GM19455 (cell line): ENCODE measurements around the gene LSAMP.

Source experiments
- ATAC-seq: cut with Tn5 transposase; IDR thresholded peaks from one replicate; pipeline ENCODE4 v1.9.1; 2021; ENCODE audit not compliant: unreplicated experiment

The LSAMP gene

DNA sequence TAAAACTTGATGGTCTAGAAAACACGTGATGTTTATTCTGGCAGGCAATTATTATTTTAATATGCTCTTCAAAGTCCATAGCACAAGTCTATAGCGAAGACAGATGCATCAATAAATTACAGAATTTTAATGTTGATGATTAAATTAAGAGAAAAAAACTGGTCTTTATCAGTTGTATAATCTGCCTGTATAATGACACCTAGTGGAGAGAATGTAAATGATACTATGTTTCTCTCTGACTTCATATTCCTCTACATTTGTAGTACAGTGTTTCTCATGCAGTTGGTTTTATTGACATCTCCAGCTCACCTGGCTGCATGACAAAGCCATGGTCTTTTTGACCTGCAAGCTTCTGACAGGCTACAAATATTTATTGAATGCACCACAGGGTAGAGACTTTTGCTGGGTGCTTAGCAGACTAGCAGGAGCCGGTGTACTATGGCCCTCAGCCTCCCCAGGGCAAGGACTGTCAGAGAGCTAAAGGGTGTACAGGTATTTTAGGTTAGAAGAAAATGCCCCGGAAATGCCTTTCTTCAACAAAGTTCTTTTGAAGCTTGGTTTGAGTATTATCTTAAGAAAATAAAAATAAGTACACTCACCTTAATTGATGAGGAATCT, 532.1 kb downstream of the LSAMP start:
- ATAC-seq: no peak

DNA sequence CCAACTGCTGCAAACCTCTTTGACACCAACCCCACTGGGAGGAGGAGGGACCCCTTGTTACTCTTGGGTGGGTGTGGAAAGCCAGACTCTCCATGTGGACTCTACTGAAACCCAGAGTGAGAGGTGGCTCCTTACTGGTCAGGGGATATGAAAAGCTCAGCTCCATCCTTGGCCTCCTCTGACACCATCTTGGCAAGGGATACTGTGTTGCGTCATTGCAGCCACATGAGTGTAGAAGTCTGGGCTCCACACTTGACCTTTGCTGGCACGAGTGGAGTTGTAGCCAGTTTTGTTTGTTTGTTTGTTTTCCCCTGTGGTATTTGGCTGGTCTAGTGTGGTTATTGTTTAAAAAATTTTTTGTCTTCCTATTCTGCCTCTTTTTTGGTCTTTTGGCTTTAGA, 532.9 kb downstream of the LSAMP start:
- ATAC-seq: no peak

DNA sequence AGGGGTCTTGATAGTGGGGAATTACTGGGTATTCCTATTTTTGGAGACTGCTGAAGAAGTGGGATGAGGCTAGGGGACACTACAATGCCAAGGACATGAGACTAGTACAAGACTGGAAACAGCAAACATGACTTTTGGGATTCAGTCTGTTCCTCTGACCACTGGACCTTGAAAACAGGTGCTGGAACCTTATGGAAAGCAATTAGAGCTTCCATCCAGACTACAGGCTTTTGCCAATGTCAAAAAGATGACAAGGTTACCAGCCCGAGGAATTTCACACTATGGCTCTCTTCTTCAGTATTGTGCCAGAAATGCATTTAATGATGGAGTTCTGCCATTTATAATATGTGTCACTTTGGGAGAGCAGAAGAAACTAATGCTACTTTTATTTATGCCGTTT, 539.4 kb downstream of the LSAMP start:
- ATAC-seq: no peak

DNA sequence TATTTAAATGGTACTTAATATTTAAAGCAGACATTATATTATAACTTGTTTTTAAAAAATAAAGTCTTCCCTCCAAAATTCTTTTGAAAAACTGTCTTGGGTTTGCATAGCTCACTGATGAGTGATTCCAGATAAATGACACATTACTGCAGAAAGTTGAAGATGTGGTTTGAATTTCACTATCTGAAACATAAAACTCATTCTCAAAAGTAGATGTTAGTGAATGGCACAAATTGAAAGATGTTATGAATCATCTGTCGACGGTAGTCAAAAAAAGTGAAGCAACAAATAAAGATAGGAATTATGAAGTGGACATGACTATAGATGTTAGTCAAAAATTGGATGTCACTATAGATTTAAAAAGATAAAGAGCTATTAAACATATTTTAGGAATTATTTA, 541.4 kb downstream of the LSAMP start:
- no peak for ATAC-seq

DNA sequence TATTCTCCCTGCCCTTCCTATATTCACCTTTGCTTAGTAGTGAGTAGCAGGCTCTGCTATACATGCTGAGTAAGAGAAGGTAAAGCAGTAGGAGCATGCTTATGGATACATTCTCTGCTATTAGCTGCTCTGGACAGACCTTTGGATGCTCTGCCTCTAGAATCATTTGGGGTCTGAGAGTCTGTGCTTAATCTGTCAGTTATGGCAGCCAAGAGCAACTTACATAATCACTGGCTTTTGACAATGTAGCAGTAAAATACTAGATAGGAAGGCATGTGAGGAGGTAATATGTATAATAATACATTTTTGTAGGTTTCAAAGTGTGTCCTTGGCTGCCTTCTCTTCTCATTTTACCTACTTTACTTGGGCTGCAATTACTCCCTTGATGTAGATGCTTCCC, 544.3 kb downstream of the LSAMP start:
- no peak for ATAC-seq

DNA sequence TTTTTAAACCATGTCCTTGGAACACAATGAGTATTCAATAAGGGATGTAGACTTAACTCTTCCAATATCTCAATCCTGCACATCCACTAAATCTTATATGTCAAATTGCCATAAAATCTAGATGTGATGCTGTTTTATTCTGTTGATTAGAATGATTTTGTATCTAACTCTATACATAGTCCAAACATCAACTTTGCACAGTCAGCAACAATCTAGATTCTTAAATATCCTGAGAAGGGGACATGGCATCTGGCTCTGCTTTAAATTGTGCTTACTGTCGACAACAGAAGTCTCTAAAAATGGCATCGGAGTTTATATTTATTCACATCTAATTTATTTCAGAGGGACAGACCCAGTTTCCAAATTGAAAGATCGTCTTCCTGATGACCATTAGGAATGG, 545.8 kb downstream of the LSAMP start:
- ATAC-seq: no peak

DNA sequence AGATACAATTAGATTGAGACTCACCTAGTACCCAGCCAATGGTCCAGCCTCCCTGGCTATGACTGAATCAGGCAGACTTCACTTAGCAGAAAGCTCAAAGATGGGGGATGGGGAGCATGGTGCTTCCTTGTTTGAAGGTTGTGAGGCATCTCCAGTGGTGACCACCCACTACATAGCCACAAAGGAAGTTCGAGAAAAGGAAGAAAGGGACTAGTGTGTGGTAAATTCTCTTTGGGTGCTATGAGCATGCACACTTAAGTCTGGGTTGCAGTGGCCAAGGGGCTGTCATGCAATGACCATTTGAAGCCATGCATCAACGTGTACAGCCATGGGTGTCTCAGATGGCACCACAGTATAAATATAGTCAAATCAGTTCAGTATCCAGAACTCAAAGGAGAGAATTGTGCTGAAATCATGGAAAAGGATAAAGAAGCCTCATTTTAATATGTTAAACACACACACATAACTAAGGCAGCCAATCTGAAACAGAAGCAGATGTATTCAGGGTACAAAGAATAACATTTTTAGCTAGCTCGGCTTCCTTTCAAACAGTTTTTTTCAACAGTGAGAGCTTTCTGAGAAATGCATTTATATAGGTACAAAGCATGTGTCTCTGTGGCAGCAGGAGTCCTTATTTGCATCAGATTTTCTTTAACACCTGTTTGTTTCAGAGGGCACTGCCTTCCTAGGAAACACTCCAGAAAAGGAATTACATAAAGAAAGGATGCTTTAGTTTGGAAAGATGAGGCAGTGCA, 546.5 kb downstream of the LSAMP start:
- no peak for ATAC-seq

DNA sequence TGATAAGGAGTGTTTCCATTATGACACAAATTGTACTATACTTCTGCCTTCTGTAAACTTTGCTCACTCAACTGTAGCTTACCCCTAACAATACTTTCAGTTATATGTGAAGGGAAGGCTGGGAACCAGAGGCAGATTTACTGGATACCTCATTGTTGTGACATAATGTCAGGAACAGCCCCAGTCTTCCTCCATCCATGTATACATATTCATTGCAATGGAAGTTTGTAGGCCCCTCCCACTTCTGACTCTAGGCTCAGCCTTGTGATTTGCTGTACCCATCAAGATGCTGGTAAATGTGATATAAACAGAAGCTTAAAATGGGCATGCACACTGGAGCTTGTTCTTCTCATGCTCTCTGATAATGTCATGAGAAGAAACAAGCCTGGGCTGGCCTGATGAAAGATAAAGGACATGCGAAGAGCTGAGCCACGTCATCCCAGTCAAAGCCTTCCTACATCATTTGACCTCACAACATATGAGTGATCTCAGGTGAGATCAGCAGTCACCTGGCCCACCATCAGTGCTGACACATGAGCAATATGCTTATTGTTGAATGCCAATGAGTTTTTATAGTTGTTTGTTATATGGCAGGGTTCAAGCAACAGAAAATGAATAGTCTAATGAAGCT, 554.2 kb downstream of the LSAMP start:
- no peak for ATAC-seq

DNA sequence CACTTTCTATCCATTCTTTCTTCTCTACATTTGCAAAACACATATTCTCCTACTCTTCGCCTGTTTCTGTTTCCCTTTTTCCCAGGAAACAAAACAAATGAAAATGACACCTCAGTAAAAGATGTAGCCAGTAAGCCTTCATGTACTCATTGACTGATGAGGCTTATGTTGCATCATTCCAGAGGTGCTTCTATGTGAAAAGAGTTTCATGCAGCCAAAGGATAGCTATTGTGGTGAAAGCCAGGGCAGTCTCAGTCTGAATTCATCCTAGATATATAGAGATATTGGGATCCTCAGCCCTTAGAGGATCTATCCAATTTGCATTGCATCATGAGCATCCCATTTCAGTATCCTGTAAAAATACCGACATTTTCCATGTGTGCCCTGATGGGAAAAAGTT, 554.7 kb downstream of the LSAMP start:
- no peak for ATAC-seq

DNA sequence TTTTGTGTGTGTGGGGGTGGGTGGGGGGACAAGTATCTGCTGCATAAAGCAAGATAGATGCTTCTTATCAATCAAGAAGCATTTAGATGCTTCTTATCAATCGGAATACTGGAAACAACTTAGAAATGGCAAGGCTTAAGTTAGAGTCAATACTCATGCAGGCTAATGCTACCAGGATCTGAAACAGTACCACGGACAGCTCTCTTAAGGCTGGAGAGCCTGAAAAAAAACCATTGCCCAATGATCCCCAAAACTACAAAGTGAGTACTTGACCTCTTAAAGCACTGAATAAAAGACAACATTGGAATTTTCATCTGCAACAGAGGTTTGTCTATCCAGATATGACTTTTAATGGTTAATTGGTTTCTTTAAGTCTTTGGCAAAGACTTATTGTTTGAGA, 559.7 kb downstream of the LSAMP start:
- ATAC-seq: no peak

DNA sequence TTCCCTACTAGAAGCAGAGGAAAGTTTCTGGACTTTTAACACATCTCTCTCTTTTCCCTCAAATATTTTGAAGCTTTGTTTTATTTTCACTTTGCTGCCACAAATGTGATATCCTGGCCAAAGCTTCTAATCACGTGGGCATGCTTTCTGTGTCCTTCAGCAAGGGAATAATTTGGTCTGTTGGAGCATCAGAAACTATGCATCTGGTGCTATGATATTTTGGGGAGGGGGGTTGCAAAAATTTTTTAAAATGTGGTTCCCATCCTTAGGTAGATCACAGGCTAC, 567.7 kb downstream of the LSAMP start:
- no peak for ATAC-seq

DNA sequence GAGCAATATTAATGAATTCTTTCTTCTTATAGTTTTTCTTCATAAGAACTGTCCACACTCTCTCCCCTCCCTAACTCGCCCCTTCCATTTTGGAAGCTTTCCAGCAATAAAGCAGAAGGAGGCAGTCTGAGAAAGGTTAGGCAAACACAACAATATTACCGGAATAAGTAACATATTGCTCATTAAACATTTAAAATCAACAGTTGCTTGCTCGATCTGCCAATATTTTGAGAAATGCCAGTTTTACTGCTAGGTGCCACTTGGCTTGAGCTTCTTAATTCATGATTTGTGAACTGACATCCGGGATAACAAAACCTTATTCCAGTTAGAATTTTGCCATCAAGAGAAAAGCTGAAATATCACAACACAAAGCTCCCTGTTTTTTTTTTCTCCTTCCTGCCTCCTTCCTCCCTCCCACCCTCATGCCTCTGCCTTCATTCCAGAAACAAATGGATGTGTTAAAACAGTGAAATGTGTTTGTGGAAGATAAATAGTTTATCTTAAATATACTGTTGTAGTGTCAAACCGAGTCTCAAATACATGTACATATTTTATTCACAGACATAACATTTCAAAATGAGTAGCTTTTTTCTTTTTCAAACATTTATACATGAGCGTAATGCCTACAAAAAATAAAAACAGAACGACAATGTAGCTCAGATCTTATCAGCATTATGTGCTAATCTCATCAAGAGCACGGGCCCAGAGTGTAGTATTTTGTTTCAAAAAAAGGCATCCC, 568.2 kb downstream of the LSAMP start:
- ATAC-seq: no peak

DNA sequence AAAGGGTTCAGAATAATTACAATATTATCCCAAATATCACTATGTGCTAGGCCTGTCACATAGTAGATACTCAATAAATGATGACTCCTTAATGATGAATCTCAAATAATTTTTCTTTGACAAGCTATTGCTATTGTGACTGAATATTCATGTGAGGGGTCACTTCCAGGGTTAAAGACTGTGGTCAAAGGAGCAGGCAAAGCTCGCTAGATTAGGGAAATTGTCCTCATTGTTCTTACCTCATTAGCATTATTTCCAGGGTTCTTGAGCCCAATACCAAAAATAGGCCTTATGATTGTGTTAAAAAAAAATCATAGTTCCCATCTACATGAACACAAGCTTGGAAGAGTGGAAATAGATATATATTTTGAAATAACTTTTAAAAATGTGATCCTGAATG, 569.8 kb downstream of the LSAMP start:
- ATAC-seq: no peak

DNA sequence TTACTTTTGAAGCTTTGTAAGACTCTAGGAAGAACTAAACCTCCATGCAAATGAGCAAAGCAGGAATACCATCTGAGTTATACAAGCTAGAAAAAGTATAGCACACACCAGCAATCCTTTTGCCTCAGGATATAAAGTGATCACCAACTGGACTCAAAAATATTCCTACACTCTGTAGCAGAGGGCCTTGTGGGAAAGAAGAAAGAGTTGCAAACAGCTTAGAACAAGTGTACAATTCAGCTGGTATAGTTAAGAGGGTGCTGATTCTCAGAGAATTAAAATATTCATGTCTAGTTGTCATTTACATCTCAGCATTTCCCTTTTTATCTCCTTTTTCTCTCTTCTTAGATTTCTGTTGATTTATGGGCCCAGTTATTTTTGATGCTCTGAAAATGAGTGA, 573.6 kb downstream of the LSAMP start:
- ATAC-seq: no peak

DNA sequence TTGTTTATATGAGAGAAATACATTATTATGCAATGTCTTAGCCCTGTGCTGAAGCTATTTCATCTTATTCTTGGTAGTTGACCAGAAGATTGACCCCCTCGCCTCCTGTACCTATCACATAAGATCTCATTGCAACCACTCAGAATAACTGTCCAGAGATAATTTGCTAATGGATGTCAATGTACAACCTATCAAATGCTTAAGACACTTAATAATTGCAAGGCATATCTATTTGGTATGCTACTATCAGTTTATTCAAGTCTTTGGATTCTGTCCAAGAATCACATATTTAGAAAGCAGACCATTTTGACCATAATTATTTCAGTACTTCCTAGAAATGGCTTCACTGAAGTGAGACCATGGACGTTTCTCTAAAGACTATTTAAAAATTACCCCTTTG, 580.4 kb downstream of the LSAMP start:
- no peak for ATAC-seq

DNA sequence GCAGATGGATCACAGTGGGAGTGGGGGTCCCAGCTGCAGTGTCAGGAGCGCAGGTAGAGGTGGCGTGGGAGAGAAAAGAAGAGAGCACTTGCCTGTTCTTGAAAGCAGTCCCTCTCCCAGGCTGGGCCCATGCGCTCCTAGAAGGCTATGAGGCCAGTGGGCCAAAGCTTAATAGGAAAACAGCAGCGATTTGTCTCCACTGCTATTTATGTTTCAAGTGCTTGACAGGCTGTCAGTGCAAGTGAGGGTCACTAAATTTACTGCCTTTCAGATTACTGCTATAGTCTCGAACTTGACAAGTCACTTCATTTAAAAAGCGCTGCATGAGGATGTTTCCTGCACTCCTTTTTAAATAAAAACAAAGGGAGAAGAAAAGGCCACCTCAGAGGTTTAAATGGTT, 582.4 kb downstream of the LSAMP start:
- no peak for ATAC-seq

DNA sequence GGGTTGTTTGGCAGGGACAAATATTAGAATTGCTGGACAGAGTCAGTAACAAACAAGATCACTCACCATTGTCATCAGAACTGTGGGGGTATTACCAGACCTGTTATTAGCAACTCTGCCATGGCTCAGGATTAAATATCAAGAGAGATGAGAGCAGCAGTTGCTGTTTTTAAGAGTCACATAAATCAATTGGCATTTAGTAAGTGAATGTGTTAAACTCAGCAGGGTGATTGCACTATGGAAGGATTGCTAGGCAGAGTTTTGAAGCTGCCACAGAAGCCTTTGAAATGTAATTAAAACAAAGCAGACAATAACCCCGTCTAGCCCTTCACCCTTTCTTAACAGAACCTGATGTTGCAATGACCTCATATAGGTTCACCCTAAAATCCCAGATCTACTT, 583.2 kb downstream of the LSAMP start:
- ATAC-seq: no peak

DNA sequence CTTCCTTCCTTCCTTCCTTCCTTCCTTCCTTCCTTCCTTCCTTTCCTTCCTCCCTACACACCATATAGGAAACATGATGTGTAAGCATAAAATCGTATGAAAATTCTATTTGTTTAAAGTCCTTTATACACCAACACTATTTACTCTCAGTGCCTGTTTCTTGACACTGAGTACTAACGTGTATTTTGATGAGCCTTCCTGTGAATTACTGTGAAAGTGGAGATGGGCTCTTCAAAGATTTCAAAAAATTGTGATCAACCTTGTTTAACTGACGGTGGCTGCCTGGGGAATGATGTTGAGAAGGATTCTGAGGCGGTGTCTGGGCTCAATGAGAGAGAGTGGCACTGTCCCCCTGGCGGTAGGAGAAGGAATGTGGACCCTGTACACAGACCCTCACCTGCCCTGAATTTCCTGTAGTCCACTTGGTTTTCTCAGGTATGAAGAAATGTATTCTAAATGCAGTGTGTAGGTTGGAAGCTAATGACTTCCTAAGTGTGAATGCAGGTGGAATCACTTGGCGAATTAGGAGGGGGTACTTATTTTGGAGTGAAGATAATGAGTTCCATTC, 584.0 kb downstream of the LSAMP start:
- no peak for ATAC-seq

DNA sequence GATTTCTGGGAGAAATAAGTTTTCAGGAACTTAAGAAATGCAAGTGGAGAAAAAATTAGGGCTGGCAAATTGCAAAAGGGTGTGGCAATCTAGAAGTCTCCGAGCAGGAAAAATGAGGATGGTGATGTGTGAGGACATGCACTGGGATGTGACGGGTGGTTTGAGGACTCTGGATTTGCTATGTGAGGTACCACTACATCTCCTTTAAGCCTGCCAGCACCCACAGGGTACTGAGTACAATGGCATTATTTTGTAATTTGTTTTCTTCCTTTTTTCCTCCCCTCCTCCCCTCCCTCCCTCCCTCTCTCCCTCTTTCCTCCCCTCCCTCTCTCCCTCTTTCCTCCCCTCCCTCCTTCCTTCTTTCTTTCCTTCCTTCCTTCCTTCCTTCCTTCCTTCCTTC, 584.5 kb downstream of the LSAMP start:
- ATAC-seq: no peak

DNA sequence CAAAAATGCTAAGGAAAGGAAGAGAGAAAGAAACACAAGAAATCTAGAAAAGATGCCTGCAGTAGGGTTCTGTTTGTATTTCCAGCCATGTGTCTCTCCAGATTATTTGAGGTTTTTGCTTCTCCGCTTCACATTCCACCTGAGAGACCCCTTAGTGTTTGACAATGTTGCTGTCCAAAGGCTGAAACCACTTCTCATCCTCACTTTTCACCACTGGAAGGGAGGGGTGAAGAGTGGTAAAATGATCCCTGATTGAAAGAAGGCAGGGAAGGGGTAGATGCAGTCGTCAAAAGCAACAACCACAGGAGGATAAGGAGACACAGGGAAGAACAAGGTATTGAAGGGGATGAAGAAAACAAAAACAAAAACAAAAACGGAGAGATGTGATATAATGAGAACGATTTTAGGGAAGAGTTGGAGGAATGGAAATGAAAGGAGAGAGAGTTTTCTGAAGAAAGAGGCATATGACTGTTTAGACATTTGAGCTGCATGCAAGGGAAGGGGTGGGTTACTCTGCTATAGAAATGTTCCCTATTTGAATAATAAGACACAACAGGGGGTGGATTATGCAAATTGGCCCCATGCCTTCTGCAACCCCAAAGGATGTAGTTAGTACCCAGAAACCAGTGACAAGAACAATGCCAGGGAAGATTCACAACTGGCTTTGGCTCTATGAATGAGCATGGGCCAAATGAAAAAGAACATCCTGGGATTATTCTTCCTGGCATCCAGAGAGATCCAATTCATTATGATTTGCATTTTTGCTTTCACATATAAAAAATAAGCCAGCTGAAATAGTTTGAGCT, 586.1 kb downstream of the LSAMP start:
- no peak for ATAC-seq
